Uterus (tissue), 4 donors: ENCODE data around the gene RTF1. TPM values are rescaled to one million over a fixed set of nuclear protein-coding genes. Genes with fewer than 3 reads are reported as not detected.

ENCODE experiments used
- DNase-seq, 2 donors: peaks; one replicate each; pipeline ENCODE4 v3.0.0-alpha.2; 2019 to 2020
- H3K27ac ChIP-seq, 2 donors: fragments of 200-600 bp; sonication (generic); 1 replicate in 1 of 2; 2 replicates in 1 of 2; pipeline ENCODE4 v1.5.1; 2016 to 2018
- H3K27me3 ChIP-seq, 2 donors: fragments of 200-600 bp; sonication (generic); one replicate each; pipeline ENCODE4 v1.5.1; 2018 to 2019; ENCODE audit warnings: control low read depth in 1 of 2
- H3K36me3 ChIP-seq, 2 donors: fragments of 200-600 bp; sonication (generic); one replicate each; pipeline ENCODE4 v1.5.1; 2019; ENCODE audit warnings: control low read depth in 1 of 2
- H3K4me1 ChIP-seq, 2 donors: fragments of 200-600 bp; sonication (generic); one replicate each; pipeline ENCODE4 v1.5.1; 2018 to 2019; ENCODE audit warnings: control low read depth in 1 of 2
- H3K4me3 ChIP-seq, 2 donors: fragments of 200-600 bp; sonication (generic); 1 replicate in 1 of 2; 2 replicates in 1 of 2; pipeline ENCODE4 v1.5.1; 2018 to 2019; ENCODE audit warnings: mild to moderate bottlenecking in 1 of 2
- H3K9me3 ChIP-seq, 2 donors: fragments of 200-600 bp; sonication (generic); one replicate each; pipeline ENCODE4 v1.5.1; 2019; ENCODE audit warnings: control low read depth in 1 of 2
- CTCF ChIP-seq, 4 experiments: fragments of 200-600 bp in 2 of 4; fragments of 450-650 bp in 2 of 4; sonication (generic) in 2 of 4; IDR thresholded peaks; one replicate each; pipeline ENCODE4 v1.5.1; 2016 to 2019; ENCODE audit warnings: antibody characterized with exemption in 4 of 4, mild to moderate bottlenecking in 2 of 4, moderate library complexity in 1 of 4
- POLR2A ChIP-seq, 2 donors: fragments of 450-650 bp; IDR thresholded peaks; one replicate each; pipeline ENCODE4 v1.6.1; 2016; ENCODE audit warnings: antibody characterized with exemption in 2 of 2, mild to moderate bottlenecking in 1 of 2, moderate library complexity in 1 of 2
- intact Hi-C: fragments of 100-400 bp; cut with DNase I; formaldehyde crosslinking; loops from one replicate; pipeline ENCODE4 v1.15.1; 2023; ENCODE audit warnings: low total_unique reads
- total RNA-seq, 4 donors: library from RNA; depleted of rRNA in 3 of 4; stranded (reverse); fragments of >200 nt in 3 of 4; gene quantifications; one replicate each; pipeline versions ENCODE4 v1.1.0 to v1.2.4, GENCODE V29; 2014 to 2023
- donor health status: DM: yes; HTN: yes; CAD: no.

RTF1 gene
- total RNA-seq, 4 donors from 2014 or later = 7.4 to 39.6 (median 24.2) TPM

- Histone ChIP-seq H3K9me3 (no peaks in the 10 kb centered on the region), H3K4me1 (no peaks in the 10 kb centered on the region), H3K36me3 (no peaks in the 10 kb centered on the region), H3K4me3 (no peak overlapping the region), H3K27me3 (no peaks in the 10 kb centered on the region), H3K27ac (no peak overlapping the region)
- TF ChIP-seq POLR2A (IDR thresholded peaks at IDR 0.05) (no peak), CTCF (IDR thresholded peaks at IDR 0.05) (no peak)
- intact Hi-C loops = no loop called here
- DNase-seq = no peak
These were observed 57.5 kb downstream of the RTF1 start for GRCh38 chr15:41474436-41474835.

- Histone ChIP-seq H3K9me3 (no peaks in the 10 kb centered on the region), H3K4me1 (no peaks in the 10 kb centered on the region), H3K27me3 (no peaks in the 10 kb centered on the region), H3K4me3 (no peak overlapping the region), H3K27ac (no peak overlapping the region), H3K36me3 (no peaks in the 10 kb centered on the region)
- intact Hi-C loops = no loop called here
- no peak for DNase-seq
- TF ChIP-seq CTCF (IDR thresholded peaks at IDR 0.05) (no peak), POLR2A (IDR thresholded peaks at IDR 0.05) (no peak)
These were observed 58.0 kb downstream of the RTF1 start for GRCh38 chr15:41474941-41475340.

GRCh38 chr15:41476416-41477048 is 59.6 kb downstream of the RTF1 start:
- H3K27me3 ChIP-seq = no peaks in the 10 kb centered on the region
- no peak overlapping the region for H3K4me3 ChIP-seq
- H3K4me1 ChIP-seq = no peaks in the 10 kb centered on the region
- TF ChIP-seq CTCF (IDR thresholded peaks at IDR 0.05) (no peak), POLR2A (IDR thresholded peaks at IDR 0.05) (no peak)
- no peak for DNase-seq
- H3K9me3 ChIP-seq = no peaks in the 10 kb centered on the region
- intact Hi-C loops = no loop called here
- H3K36me3 ChIP-seq = no peaks in the 10 kb centered on the region
- no peak overlapping the region for H3K27ac ChIP-seq

GRCh38 chr15:41480396-41481140 is 63.7 kb downstream of the RTF1 start:
- no peak overlapping the region for H3K27ac ChIP-seq
- H3K4me1 ChIP-seq = no peaks in the 10 kb centered on the region
- no peak for DNase-seq
- H3K4me3 ChIP-seq = no peak overlapping the region
- H3K36me3 ChIP-seq = no peaks in the 10 kb centered on the region
- no peak for TF ChIP-seq CTCF (IDR thresholded peaks at IDR 0.05)
- TF ChIP-seq POLR2A (IDR thresholded peaks at IDR 0.05) = no peak
- no peaks in the 10 kb centered on the region for H3K27me3 ChIP-seq
- H3K9me3 ChIP-seq = no peaks in the 10 kb centered on the region
- intact Hi-C loops = no loop called here

GRCh38 chr15:41482110-41482877 is 65.4 kb downstream of the RTF1 start:
- Histone ChIP-seq H3K4me3 (no peak overlapping the region), H3K9me3 (no peaks in the 10 kb centered on the region), H3K4me1 (no peaks in the 10 kb centered on the region), H3K36me3 (no peaks in the 10 kb centered on the region), H3K27ac (no peak overlapping the region), H3K27me3 (no peaks in the 10 kb centered on the region)
- DNase-seq = no peak
- intact Hi-C loops = no loop called here
- TF ChIP-seq CTCF (IDR thresholded peaks at IDR 0.05) (no peak), POLR2A (IDR thresholded peaks at IDR 0.05) (no peak)
